ENCODE measurements around the gene TMEM156.

The TMEM156 gene

DNA sequence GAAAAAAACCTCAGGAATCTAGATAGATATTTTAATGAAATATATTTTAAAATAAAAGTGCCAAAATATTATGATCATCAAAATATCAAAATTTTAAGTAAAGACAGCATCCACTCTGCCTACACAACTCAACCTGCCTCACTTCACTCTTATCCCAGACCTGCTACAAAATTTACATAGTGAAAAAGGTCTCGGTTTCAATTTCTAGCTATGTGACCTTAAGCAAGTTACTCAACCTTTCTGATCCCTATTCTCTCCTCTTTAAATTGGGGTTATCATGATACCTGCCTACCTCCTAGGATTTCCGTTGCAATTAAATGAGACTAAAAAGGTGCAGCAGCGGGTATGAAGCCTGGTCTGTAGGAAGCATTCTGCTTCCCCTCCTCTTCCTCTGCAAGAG, 91.7 kb downstream of the TMEM156 start:
- H3K27ac ChIP-seq = no peak overlapping the region
- no peak for DNase-seq (ENCODE audit: low spot score)
- TF ChIP-seq, protein P1, sequence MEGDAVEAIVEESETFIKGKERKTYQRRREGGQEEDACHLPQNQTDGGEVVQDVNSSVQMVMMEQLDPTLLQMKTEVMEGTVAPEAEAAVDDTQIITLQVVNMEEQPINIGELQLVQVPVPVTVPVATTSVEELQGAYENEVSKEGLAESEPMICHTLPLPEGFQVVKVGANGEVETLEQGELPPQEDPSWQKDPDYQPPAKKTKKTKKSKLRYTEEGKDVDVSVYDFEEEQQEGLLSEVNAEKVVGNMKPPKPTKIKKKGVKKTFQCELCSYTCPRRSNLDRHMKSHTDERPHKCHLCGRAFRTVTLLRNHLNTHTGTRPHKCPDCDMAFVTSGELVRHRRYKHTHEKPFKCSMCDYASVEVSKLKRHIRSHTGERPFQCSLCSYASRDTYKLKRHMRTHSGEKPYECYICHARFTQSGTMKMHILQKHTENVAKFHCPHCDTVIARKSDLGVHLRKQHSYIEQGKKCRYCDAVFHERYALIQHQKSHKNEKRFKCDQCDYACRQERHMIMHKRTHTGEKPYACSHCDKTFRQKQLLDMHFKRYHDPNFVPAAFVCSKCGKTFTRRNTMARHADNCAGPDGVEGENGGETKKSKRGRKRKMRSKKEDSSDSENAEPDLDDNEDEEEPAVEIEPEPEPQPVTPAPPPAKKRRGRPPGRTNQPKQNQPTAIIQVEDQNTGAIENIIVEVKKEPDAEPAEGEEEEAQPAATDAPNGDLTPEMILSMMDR (IDR thresholded peaks at IDR 0.05) = no peak
- H3K4me3 ChIP-seq = no peak overlapping the region

DNA sequence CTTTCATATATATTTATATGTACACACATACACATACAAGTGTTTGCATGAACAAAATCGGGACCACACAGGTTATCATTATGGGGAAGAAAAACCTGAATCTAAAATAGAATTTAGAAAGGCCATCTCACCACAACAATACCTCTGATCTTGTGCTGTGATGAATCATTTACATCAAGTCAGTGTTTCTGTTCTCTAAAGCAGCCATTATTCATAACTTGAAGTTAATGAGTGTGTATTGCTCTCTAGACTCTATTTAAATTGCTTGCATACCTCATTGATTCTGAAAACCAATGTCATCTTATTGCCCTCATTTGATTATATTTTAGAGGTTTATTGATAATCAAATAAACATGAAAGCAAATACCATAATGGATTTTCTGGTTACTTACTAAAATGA, 93.0 kb downstream of the TMEM156 start:
- no peak for DNase-seq (ENCODE audit: low spot score)
- no peak overlapping the region for H3K27ac ChIP-seq

DNA sequence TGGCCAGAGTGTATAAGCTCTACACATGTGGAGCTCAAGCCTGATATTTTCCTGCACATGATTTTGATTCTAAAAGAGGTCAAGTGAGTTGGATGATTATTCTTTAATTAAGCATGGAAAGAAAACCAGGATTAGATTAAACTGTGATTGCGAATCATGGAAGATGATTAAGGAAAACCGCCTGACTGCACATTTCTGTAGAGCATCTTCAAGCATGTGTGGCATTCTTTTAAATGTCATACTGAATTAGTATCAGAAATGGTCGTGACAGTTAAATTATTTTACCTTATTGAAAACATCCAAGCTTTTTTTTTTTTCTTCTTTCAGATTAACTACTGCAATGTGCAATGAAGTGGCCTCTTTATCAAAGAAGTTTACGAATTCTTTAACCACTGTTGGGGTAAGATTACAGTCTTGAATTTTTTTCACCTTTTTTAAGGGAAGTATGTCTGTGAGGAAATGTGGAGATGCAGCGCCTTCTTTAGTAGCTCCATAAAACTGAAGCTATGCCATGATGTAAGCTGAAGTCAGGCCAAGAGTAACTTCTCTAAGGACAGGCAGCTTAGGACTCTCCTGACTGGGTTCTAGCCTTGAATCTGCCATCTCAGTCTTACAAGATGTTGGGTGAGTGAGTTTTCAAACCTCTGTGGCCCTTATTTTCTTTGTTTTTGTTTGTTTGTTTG, 96.7 kb downstream of the TMEM156 start:
- Histone ChIP-seq H3K4me3 (no peak overlapping the region), H3K27ac (no peak overlapping the region)
- no peak for DNase-seq (ENCODE audit: low spot score)
- TF ChIP-seq, protein P1 (IDR thresholded peaks at IDR 0.05) = no peak

More for the DNA sequence above, 93.0 kb downstream of the TMEM156 start:
- TF ChIP-seq, protein P1 (IDR thresholded peaks at IDR 0.05) = no peak
- H3K4me3 ChIP-seq = no peak overlapping the region

DNA sequence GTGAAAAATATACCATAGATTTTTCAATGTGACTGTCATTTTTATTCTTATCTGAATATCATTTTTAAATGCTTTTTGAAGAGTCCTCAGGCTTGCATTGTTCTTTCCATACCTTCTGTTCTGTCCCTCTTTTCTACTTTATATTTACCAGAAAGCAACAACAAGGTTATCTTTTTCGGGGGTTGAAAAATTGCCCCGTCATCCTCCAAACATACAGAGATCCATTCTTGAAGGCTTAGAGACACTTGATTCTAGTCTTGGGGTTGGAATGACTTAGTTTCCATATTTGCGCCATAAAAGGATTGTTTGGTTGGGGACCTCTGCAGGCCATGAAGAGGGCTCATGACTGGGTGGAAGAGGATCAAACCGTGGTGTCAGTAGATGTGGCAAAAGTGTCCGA, 101.1 kb downstream of the TMEM156 start:
- TF ChIP-seq, protein P1 (IDR thresholded peaks at IDR 0.05) = no peak
- Histone ChIP-seq H3K4me3 (no peak overlapping the region), H3K27ac (no peak overlapping the region)
- no peak for DNase-seq (ENCODE audit: low spot score)

DNA sequence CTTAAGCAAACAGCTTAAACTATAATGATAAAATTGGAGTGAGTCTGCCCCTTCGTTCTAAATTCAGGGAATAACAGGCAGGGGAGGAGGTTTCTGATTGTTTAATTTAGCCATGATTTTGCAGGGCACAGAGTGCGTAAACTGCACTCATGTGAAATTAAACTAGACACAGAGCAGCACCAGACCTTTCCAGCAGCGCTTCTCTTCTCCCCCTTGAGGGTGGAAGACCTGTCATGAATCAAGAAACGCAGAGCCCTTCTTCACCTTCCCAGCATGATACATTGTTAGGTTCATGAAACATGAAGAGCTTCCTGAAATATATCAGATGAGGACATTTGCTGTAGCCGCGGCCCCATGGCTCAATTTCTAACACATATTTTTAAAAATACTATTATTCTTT, 101.5 kb downstream of the TMEM156 start:
- Histone ChIP-seq H3K4me3 (no peak overlapping the region), H3K27ac (no peak overlapping the region)
- DNase-seq (ENCODE audit: low spot score) = no peak
- TF ChIP-seq, protein P1 (IDR thresholded peaks at IDR 0.05) = no peak

DNA sequence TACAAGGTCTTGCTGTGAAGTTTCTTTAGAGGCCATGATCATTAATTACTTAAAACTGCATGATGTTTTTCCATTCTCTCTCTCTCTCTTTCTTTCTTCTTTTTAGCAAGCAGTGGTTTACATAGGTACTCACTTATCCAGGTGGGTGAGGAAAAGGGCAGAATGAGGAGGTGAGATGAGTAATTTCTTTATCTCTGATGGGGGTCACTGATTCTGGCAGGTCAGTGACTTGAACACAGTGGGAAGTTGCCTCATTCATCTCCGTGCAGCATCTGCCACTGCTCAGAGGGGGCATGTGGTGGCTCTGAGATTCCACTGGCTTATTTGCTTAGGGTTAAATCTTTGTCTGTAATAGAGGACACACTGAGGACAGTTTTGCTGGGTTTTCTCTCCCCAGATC, 102.0 kb downstream of the TMEM156 start:
- Histone ChIP-seq H3K27ac (no peak overlapping the region), H3K4me3 (no peak overlapping the region)
- no peak for DNase-seq (ENCODE audit: low spot score)
- TF ChIP-seq, protein P1 (IDR thresholded peaks at IDR 0.05) = no peak

DNA sequence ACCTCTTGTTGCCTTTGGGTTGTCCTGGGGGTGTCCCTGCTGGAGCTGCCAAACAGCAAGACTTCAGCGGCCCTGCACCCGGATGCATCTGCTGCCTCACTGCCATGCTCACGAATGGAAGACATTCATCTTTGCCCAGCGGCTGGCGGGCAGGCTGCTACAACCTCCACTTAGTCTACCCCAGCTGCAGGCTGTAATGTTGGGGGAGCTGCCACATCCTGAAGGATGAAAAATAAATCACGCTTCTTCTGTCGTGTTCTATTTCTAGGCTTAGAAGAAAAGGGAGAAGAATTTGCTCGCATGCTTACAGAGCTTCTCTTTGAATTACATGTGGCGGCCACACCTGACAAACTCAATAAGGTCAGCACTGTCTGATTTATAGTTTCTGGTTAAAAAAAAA, 103.2 kb downstream of the TMEM156 start:
- no peak overlapping the region for H3K27ac ChIP-seq
- no peak for DNase-seq (ENCODE audit: low spot score)
- TF ChIP-seq, protein P1 (IDR thresholded peaks at IDR 0.05) = no peak
- no peak overlapping the region for H3K4me3 ChIP-seq
